SJSA1 (cell line): ENCODE data around the gene CPZ. TPM values are rescaled to one million over a fixed set of nuclear protein-coding genes. Genes with fewer than 3 reads are reported as not detected.
"Not testable (repeated sequence)": the region's sequence is repeated elsewhere in the genome, so short reads cannot be mapped to it uniquely, and the experiment has no call there.

Experiments
- DNase-seq, 2 experiments: peaks; one replicate each; pipeline ENCODE4 v3.0.0-alpha.2; 2015 to 2020; ENCODE audit warnings: low spot score in 2 of 2, low read depth in 1 of 2
- H3K27ac ChIP-seq: fragments of 250-450 bp; sonication (Bioruptor Pico); 2 replicates; pipeline ENCODE4 v1.5.1; 2020; ENCODE audit warnings: mild to moderate bottlenecking, moderate library complexity
- H3K27me3 ChIP-seq: fragments of 250-450 bp; sonication (Bioruptor Pico); replicated peaks from 2 replicates; pipeline ENCODE4 v1.5.1; 2020; ENCODE audit warnings: mild to moderate bottlenecking, moderate library complexity
- H3K36me3 ChIP-seq: fragments of 250-450 bp; sonication (Bioruptor Pico); 2 replicates; pipeline ENCODE4 v1.5.1; 2020; ENCODE audit warnings: mild to moderate bottlenecking
- H3K4me1 ChIP-seq: fragments of 250-450 bp; sonication (Bioruptor Pico); replicated peaks from 2 replicates; pipeline ENCODE4 v1.6.1; 2021; ENCODE audit warnings: mild to moderate bottlenecking
- H3K4me3 ChIP-seq: fragments of 250-450 bp; sonication (Bioruptor Pico); 2 replicates; pipeline ENCODE4 v1.5.1; 2020; ENCODE audit warnings: mild to moderate bottlenecking
- H3K9me3 ChIP-seq: fragments of 250-450 bp; sonication (Bioruptor Pico); replicated peaks from 2 replicates; pipeline ENCODE4 v1.5.1; 2020; ENCODE audit warnings: mild to moderate bottlenecking
- total RNA-seq: library from RNA; depleted of rRNA; stranded (reverse); fragments of >200 nt; shearing (Covaris generic); gene quantifications from 2 replicates; pipeline ENCODE4 v1.2.3, GENCODE V29; 2014

CPZ gene
- total RNA-seq, 1 experiment from 2014 or later = 165 TPM

DNA sequence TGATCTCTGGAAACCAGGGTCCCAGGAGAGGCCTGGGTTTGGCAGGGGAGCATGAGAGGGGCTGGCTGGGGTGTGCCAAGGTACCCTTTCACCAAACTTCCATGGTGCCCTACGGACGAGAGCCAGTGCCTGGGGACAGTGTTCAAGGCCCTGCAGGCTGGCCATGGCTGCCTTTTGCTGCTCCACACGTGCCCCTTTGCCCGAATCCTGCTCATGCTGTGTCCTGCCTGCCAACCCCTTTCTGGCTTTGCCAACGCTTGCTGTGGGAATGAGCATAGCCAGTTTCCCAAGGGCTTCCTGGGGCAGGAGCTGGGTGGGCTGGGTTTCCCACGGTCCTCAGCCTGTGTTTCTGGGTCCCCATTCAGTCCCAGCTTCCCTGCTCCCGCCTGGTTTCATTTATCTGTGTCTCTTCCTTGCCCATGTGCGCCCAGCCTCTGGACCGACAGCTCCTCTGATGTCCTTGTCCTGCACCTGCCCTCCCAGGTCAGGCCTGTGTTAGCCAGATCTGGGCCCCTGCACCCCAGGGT lies 17.3 kb downstream of the CPZ start:
- Histone ChIP-seq H3K4me3 (no peak overlapping the region), H3K27ac (no peak overlapping the region), H3K4me1 (no peaks in the 10 kb centered on the region), H3K9me3 (no peaks in the 10 kb centered on the region), H3K27me3 (no peaks in the 10 kb centered on the region), H3K36me3 (peaks cover 87% of the 10 kb centered on the region)
- DNase-seq = no peak

DNA sequence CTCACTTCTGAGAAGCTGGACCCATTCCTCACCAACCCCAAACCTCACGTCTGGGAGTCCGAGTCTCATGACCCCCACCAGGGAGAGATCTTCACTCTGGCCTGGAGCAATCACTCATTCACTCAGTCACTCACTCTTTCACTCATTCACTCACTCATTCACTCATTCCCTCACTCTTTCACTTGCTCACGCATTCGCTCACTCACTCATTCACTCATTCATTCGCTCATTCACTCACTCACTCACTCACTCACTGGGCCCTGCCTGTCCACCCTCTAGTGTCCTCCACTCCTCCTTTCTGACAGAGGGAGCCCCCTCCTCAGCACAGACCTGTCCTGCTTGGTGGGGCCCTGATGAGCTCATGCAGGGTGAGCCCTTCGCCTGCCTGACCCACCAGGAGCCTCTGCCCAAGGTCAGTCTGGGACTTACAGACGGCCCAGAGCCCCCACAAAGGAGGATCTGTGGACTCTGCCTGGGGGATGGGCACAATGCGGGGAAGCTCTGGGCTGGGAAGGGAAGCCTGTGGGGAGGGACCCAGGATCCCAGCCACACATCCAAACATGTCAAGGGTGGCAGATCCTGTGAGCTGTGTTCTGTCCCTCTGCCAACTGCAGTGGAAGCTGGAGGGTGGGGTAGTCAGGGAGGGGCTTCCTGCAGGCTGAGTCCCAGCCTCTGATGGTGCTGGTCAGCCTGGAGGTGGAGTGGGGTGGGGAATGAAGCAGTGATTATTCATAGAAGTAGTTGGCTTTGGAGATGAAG lies 18.5 kb downstream of the CPZ start:
- no peak overlapping the region for H3K4me3 ChIP-seq
- H3K27me3 ChIP-seq = no peaks in the 10 kb centered on the region
- no peaks in the 10 kb centered on the region for H3K4me1 ChIP-seq
- H3K36me3 ChIP-seq = peaks cover 87% of the 10 kb centered on the region
- H3K27ac ChIP-seq = no peak overlapping the region
- DNase-seq = no peak
- H3K9me3 ChIP-seq = no peaks in the 10 kb centered on the region

DNA sequence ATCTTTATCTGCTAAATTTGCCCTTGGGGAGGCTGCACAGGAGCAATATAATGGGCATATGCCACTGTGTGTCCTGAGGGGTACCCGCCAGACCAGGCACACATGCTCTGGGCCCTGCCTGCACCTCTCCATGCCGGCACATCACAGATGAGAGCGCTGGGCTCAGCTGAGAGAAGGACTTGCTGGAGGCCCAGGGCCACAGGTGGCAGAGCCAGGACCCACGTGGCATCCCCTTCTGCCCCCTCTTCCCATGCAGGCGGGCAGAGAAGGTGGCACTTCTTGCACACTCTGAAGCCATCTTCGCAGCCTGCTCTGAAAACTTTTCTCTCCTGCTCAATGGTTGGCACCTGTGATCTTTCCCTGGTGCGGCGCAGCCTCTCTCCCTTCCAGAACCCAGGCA lies 20.1 kb downstream of the CPZ start:
- DNase-seq = no peak
- H3K27me3 ChIP-seq = no peaks in the 10 kb centered on the region
- H3K4me3 ChIP-seq = no peak overlapping the region
- no peak overlapping the region for H3K27ac ChIP-seq
- no peaks in the 10 kb centered on the region for H3K4me1 ChIP-seq
- H3K36me3 ChIP-seq = peaks cover 86% of the 10 kb centered on the region
- H3K9me3 ChIP-seq = no peaks in the 10 kb centered on the region

DNA sequence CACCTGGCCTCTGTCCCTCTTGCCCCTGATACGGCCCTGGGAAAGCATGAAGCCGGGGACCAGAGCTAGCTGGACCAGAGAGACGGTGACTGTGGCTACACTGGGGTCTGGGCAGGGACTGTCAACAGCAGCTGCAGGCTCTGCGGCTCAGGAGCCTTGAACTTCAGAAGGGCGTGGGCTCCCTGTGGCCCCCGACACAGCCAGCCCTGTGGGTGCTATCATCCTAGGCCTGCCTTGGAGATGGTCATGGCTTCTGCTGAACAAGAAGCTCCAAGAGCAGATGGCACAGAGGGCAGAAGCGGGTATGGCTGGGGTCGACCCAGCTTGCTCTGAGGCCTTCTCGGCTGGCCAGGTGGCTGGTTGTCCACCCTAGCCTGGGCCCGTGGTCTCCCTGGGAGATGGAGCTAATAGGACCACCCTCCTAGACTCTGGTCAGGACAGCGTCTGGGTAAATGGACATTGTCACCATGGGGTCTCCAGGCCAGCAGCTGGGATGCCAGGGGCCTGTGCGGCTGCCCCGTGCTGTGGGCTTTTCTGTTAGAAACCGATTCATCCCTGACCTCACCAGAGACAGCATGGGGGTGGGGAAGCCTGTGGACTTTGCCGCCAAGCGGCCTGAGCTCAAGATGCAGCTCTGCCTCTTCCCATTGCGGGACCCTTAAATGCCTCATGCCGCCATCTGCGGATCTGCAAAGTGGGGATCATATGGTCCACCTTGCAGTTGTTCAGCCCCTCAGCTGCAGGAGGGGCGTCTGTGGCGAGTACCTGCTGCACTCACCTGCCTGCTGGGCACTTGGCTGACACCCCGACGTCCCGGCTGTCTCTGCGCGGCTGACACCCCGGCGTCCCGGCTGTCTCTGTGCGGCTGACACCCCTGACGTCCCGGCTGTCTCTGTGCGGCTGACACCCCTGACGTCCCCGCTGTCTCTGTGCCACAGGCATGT lies 21.1 kb downstream of the CPZ start:
- Histone ChIP-seq H3K36me3 (peaks cover 93% of the 10 kb centered on the region), H3K4me1 (no peaks in the 10 kb centered on the region), H3K27me3 (no peaks in the 10 kb centered on the region), H3K27ac (no peak overlapping the region), H3K4me3 (no peak overlapping the region), H3K9me3 (no peaks in the 10 kb centered on the region)
- DNase-seq = no peak

DNA sequence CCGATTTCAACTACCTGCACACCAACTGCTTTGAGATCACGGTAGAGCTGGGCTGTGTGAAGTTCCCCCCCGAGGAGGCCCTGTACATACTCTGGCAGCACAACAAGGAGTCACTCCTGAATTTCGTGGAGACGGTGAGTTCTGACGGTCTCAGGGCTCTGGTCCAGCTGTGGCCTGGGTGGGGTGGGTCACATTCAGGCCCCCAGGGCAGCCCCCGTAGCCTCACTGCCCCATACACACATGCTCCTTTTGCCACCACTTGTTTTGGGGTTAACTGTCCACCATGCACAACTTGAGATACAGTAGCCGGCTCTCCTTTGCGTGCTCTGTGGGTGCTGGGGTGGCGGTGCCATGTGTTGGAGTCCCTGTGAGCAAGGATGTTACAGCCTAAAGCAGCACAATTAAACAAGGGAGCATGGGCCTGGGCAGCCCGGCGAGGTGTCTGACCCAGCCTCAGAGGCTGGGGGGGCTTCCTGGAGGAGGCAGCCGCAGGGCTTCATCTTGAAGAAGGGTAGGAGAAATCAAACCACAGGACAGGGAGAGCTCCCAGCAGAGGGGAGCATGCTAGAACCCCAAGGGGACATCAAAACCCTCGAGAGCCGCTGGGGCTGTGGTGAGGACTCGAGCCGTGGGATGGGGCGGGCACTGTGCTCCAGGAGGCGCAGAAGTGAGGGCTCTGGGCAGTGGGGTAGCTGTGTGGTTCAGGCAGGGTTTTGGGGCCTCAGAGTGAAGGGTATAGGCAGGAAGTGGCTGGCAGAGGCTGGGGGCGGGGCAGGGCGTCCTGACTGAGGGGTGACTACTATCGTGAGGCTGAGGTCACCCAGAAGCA lies 22.0 kb downstream of the CPZ start:
- Histone ChIP-seq H3K4me3 (no peak overlapping the region), H3K36me3 (peaks cover 95% of the 10 kb centered on the region), H3K27me3 (no peaks in the 10 kb centered on the region), H3K9me3 (no peaks in the 10 kb centered on the region), H3K4me1 (no peaks in the 10 kb centered on the region), H3K27ac (no peak overlapping the region)
- DNase-seq = no peak

DNA sequence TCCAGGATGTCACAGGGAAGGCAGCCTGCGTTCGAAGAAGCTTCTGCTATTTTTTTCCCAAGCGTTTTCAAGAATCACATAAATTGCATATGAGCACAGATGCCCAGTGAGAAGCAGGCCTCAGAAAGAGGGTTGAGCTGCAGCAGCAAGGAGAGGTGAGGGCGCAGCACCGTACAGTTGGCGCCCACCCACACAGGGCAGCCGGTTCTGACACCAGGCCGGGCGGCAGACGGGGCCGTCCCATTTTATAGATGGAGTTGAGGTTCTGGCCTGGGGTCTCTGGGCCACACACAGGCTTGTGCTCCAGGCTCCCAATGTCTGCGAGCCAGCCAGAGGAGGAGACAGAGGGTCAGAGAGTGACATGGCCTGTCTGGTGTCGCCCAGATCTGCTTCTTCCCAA lies 22.8 kb downstream of the CPZ start:
- H3K27ac ChIP-seq = no peak overlapping the region
- H3K4me1 ChIP-seq = no peaks in the 10 kb centered on the region
- H3K9me3 ChIP-seq = no peaks in the 10 kb centered on the region
- DNase-seq = no peak
- peaks cover 92% of the 10 kb centered on the region for H3K36me3 ChIP-seq
- H3K4me3 ChIP-seq = no peak overlapping the region
- H3K27me3 ChIP-seq = no peaks in the 10 kb centered on the region

DNA sequence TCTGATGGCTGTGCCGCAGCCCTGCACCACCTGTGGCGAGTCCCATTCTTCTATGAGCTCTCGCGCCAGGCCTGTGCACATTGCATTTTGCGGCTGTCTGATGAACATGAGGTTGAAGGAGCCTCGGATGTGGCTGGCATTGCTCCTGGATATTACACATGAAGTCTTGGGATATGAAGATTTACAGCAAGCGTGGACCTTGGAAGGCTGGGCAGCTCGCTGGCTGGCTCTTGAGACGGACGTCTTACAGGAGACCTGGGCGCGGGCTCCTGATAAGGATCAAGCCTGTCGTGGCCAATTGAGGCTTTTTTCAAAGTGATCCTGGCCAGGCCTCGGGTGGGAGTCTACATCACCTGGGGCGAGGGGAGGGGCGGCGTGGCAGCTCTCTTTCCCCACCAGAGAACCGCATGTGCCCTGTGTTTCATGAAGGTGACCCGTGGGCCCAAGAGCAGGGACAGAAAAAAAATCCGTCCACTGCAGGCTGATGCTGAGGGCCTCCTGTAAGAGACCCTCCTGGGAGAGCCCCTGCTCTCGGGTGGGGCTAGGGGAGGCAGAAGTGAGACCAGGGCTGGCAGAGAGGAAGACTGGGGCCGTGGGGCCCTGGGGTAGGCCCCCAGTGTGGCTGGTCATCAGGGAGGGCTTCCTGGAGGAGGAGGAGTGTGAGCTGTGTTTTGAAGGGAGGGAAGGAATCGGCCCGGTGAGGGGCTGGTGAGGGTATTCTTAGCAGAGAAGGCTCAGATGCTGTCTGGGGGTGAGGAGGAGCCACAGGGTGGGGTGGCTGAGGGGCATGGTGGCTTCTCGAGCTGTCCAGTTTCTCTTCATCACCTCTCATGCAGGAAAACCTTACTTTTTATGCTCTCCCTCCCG lies 23.6 kb downstream of the CPZ start:
- no peak overlapping the region for H3K27ac ChIP-seq
- H3K9me3 ChIP-seq = no peaks in the 10 kb centered on the region
- DNase-seq = no peak
- no peaks in the 10 kb centered on the region for H3K27me3 ChIP-seq
- no peak overlapping the region for H3K4me3 ChIP-seq
- H3K4me1 ChIP-seq = no peaks in the 10 kb centered on the region
- peaks cover 84% of the 10 kb centered on the region for H3K36me3 ChIP-seq

DNA sequence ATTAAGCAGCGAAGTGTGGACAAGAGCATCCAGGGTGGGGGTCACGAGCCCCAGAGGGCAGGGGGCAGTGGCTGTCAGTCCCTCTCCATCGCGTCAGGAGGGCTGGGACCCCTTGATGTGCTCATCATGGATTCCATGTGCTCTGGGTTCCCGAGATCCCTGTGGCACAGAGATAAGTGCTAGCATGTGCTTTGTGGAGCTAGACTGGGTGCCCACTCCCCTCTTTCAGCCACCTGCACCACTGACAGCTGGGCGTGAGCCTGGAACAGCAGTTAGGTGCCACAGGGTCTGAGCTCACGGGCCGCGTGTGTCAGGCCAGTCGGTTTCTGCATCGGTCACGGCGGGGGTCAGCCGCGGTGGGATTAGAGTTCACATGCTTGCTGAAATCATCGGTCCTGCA lies 24.3 kb downstream of the CPZ start:
- no peaks in the 10 kb centered on the region for H3K4me1 ChIP-seq
- no peak overlapping the region for H3K4me3 ChIP-seq
- no peaks in the 10 kb centered on the region for H3K9me3 ChIP-seq
- H3K27me3 ChIP-seq = no peaks in the 10 kb centered on the region
- DNase-seq = no peak
- peaks cover 78% of the 10 kb centered on the region for H3K36me3 ChIP-seq
- no peak overlapping the region for H3K27ac ChIP-seq

DNA sequence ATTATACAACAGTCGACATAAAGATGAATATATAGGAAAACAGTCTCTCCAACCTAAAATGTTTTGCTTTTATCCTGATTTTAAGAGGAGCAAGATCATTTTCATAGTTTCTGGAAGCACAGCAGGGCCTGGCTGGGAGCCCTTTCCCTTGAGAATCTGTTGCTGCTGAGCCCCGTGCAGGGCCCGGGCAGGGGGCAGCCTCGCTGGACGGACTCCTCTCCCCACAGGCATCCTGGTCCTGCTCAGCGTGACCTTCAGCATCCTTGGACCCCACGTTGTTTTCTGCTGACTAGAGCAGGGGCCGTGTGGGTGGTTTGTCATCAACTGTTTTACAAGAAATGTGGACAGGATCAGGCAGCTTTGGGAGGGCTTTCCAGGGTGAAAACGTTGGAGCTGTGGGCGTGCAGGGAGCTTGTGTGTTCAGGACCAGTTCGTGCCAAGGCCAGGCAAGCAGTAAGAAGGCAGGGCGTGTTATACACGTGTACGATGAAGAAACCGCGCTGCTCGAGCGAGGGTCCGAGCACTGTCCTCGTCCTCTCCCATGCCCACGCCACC lies 25.0 kb downstream of the CPZ start:
- no peak overlapping the region for H3K27ac ChIP-seq
- no peaks in the 10 kb centered on the region for H3K4me1 ChIP-seq
- no peaks in the 10 kb centered on the region for H3K27me3 ChIP-seq
- no peak overlapping the region for H3K4me3 ChIP-seq
- H3K9me3 ChIP-seq = no peaks in the 10 kb centered on the region
- H3K36me3 ChIP-seq = peaks cover 73% of the 10 kb centered on the region
- DNase-seq = no peak

DNA sequence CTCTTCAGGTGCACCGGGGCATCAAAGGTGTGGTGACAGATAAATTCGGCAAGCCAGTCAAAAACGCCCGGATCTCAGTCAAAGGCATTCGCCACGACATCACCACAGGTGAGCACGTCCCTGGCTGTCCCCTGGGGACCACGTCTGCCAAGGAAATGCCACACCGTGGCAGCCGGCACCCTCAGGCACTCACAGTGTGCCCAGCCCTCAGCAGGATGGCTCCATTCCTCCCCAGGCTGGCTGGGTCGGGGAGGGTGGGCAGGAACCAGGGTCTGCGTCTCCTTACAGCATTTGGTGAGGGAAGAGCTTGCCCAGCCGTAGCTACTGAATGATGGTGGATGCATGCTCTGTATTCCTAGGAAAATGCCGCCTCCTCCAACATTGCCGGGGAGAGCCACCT lies 25.9 kb downstream of the CPZ start:
- H3K36me3 ChIP-seq = peaks cover 65% of the 10 kb centered on the region
- no peak for DNase-seq

DNA sequence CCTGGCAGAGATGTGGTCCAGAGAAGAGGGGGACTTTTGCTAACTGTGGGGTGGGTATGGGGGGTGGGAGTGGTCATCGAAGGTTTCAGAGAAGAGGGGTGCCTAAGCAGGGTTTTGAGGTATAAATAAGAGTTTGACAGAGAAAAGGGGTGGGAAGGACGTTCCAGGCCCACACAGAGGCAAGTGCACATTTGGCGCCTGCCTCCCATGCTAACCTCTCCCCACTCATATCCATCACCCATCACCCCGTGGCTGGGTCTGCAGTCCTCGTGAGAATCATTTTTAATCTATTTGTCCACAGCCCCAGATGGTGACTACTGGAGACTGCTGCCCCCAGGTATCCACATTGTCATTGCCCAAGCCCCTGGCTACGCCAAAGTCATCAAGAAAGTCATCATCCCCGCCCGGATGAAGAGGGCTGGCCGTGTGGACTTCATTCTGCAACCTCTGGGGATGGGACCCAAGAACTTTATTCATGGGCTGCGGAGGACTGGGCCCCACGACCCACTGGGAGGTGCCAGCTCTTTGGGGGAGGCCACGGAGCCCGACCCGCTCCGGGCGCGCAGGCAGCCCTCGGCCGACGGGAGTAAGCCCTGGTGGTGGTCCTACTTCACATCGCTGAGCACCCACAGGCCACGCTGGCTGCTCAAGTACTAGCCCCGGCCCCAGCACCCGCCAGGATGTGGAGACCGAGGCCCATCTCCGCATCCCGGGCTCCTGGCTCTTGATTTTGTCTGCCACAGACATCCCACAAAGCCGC lies 26.6 kb downstream of the CPZ start:
- Histone ChIP-seq H3K4me1 (no peaks in the 10 kb centered on the region), H3K27ac (no peak overlapping the region), H3K36me3 (peaks cover 57% of the 10 kb centered on the region), H3K27me3 (no peaks in the 10 kb centered on the region), H3K9me3 (no peaks in the 10 kb centered on the region), H3K4me3 (no peak overlapping the region)
- DNase-seq = no peak

More for the DNA sequence above, 25.9 kb downstream of the CPZ start:
- no peak overlapping the region for H3K27ac ChIP-seq
- no peaks in the 10 kb centered on the region for H3K9me3 ChIP-seq
- H3K4me3 ChIP-seq = no peak overlapping the region
- H3K27me3 ChIP-seq = no peaks in the 10 kb centered on the region
- H3K4me1 ChIP-seq = no peaks in the 10 kb centered on the region

DNA sequence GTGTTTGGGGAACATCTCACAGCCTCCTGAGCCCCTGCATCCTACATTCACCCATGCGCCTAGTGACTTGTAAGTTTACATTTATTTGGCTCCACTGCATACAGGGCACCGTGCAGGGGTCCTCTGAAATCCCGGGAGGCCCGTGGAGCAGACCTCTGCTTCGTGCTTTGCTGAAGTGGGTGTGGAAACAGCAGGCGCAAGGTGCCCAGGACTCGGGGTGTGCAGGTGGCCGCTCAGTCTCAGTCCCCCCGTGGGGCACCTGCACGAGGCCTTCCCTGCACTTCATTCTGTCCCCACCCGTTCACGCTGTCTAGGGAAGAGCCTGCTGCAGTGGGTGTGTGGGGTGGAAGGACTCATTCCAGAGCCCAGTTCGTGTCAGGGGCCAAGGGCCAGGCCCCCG lies 28.6 kb downstream of the CPZ start:
- H3K9me3 ChIP-seq, H3K4me3 ChIP-seq, H3K27ac ChIP-seq, H3K4me1 ChIP-seq, H3K27me3 ChIP-seq, DNase-seq: not testable (repeated sequence)
- peaks cover 38% of the 10 kb centered on the region for H3K36me3 ChIP-seq
